MM.1S (cell line): Measurements from ENCODE around the gene ASIC2.

Source experiments
- DNase-seq: peaks from one replicate; pipeline ENCODE4 v3.0.0-alpha.2; 2015
- H2AFZ ChIP-seq: fragments of 300-600 bp; sonication (generic); 2 replicates; pipeline ENCODE4 v1.6.0; 2016; ENCODE audit warnings: antibody characterized with exemption, low read length
- H3F3A ChIP-seq: fragments of 300-600 bp; sonication (generic); 2 replicates; pipeline ENCODE4 v1.6.1; 2016; ENCODE audit warnings: mild to moderate bottlenecking, antibody characterized with exemption, low read length, moderate library complexity, mixed read lengths; ENCODE audit not compliant: insufficient read depth
- H3K27ac ChIP-seq: fragments of 300-600 bp; sonication (generic); 2 replicates; pipeline ENCODE4 v1.5.1; 2016; ENCODE audit warnings: mild to moderate bottlenecking, low read length
- H3K27me3 ChIP-seq: fragments of 300-600 bp; sonication (generic); replicated peaks from 2 replicates; pipeline ENCODE4 v1.6.0; 2016; ENCODE audit warnings: low read length; ENCODE audit not compliant: insufficient read depth
- H3K36me3 ChIP-seq: fragments of 300-600 bp; sonication (generic); replicated peaks from 2 replicates; pipeline ENCODE4 v1.6.1; 2016; ENCODE audit warnings: mild to moderate bottlenecking, low read length, mixed read lengths; ENCODE audit not compliant: insufficient read depth
- H3K4me1 ChIP-seq: fragments of 300-600 bp; sonication (generic); 2 replicates; pipeline ENCODE4 v1.6.1; 2016; ENCODE audit warnings: low read length, mixed read lengths
- H3K4me2 ChIP-seq: fragments of 300-600 bp; sonication (generic); 2 replicates; pipeline ENCODE4 v1.6.0; 2016; ENCODE audit warnings: low read depth, low read length
- H3K4me3 ChIP-seq: fragments of 300-600 bp; sonication (generic); 2 replicates; pipeline ENCODE4 v1.5.1; 2016; ENCODE audit warnings: low read length, mixed read lengths
- H3K79me2 ChIP-seq: fragments of 300-600 bp; sonication (generic); 2 replicates; pipeline ENCODE4 v1.6.1; 2016; ENCODE audit warnings: mixed run types, low read length, mixed read lengths
- H3K9ac ChIP-seq: fragments of 300-600 bp; sonication (generic); 2 replicates; pipeline ENCODE4 v1.6.1; 2016; ENCODE audit warnings: low read length, mixed read lengths
- H3K9me2 ChIP-seq: fragments of 300-600 bp; sonication (generic); replicated peaks from 2 replicates; pipeline ENCODE4 v1.6.1; 2016; ENCODE audit warnings: mild to moderate bottlenecking, low read length, mixed read lengths; ENCODE audit not compliant: insufficient read depth
- H3K9me3 ChIP-seq: fragments of 300-600 bp; sonication (generic); replicated peaks from 2 replicates; pipeline ENCODE4 v1.6.1; 2016; ENCODE audit warnings: mild to moderate bottlenecking, low read length, mixed read lengths; ENCODE audit not compliant: insufficient read depth
- H4K20me1 ChIP-seq: fragments of 300-600 bp; sonication (generic); 2 replicates; pipeline ENCODE4 v1.6.1; 2016; ENCODE audit warnings: mild to moderate bottlenecking, low read length, moderate library complexity, mixed read lengths; ENCODE audit not compliant: insufficient read depth
- EZH2 ChIP-seq: fragments of 300-600 bp; sonication (generic); optimal IDR thresholded peaks from 2 replicates; pipeline ENCODE3; 2017; ENCODE audit warnings: low read depth, mild to moderate bottlenecking, antibody characterized with exemption, low read length, mixed read lengths
- EZH2phosphoT487 ChIP-seq: fragments of 300-600 bp; sonication (generic); IDR thresholded peaks from 2 replicates; pipeline ENCODE4 v1.6.1; 2018; ENCODE audit warnings: antibody characterized with exemption, low read length
- TF ChIP-seq, protein P1 (sequence below): fragments of 300-600 bp; sonication (generic); IDR thresholded peaks from 2 replicates; pipeline ENCODE4 v1.5.1; 2016; ENCODE audit warnings: antibody characterized with exemption, low read length, mixed read lengths

Gene ASIC2

DNA sequence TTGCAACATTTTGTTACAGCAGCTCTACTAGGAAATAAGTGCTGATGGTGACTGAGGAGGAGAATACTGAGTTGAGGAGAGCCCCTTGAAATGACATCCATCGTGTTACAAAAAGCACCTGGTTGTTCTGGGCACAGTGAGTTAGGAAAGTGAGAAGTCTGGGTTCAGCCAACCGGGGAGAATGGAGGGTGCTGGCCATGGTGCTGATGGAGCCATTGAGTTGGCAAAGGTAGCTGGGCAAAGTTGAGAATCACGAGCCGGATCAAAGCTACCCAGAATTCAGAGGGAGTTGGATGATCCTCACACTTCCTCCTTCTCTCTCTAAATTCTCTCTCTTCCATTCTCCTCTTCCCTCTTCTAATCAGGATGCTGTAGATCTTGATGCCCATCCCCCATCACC is 35.0 kb upstream of the ASIC2 start:
- Histone ChIP-seq H3F3A (no peaks in the 10 kb centered on the region), H3K9me3 (no peaks in the 10 kb centered on the region), H3K9ac (no peak overlapping the region), H3K36me3 (no peaks in the 10 kb centered on the region), H4K20me1 (no peaks in the 10 kb centered on the region), H3K27ac (no peak overlapping the region), H2AFZ (no peak overlapping the region), H3K79me2 (no peaks in the 10 kb centered on the region), H3K4me2 (no peak overlapping the region), H3K4me1 (no peaks in the 10 kb centered on the region), H3K4me3 (no peak overlapping the region), H3K27me3 (no peaks in the 10 kb centered on the region), H3K9me2 (no peaks in the 10 kb centered on the region)
- DNase-seq: no peak
- TF ChIP-seq EZH2: no peak
- TF ChIP-seq, protein P1, sequence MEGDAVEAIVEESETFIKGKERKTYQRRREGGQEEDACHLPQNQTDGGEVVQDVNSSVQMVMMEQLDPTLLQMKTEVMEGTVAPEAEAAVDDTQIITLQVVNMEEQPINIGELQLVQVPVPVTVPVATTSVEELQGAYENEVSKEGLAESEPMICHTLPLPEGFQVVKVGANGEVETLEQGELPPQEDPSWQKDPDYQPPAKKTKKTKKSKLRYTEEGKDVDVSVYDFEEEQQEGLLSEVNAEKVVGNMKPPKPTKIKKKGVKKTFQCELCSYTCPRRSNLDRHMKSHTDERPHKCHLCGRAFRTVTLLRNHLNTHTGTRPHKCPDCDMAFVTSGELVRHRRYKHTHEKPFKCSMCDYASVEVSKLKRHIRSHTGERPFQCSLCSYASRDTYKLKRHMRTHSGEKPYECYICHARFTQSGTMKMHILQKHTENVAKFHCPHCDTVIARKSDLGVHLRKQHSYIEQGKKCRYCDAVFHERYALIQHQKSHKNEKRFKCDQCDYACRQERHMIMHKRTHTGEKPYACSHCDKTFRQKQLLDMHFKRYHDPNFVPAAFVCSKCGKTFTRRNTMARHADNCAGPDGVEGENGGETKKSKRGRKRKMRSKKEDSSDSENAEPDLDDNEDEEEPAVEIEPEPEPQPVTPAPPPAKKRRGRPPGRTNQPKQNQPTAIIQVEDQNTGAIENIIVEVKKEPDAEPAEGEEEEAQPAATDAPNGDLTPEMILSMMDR: no peak
- TF ChIP-seq EZH2phosphoT487: no peak

DNA sequence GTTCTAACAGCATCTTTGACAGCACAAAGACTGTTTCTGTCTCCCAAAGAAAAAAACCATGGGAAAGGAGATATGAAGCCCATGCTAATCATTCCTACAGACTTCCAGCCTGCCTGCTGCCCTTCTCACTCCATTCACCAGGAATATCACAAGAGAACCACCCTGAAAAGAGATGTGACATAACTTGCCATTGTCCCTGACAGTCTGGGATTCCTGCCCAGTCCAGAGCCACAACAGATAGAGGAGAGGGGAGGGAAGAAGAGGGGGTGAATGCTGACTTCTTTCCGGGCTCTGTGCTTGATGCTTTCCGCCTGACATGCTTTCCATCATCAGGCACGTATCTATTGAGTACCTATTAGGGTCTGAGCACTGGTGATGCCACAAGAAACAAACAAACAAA is 31.6 kb upstream of the ASIC2 start:
- no peak for TF ChIP-seq EZH2phosphoT487
- TF ChIP-seq, protein P1: no peak
- no peak for TF ChIP-seq EZH2
- Histone ChIP-seq H3K9ac (no peak overlapping the region), H3F3A (no peaks in the 10 kb centered on the region), H3K79me2 (no peaks in the 10 kb centered on the region), H3K36me3 (no peaks in the 10 kb centered on the region), H3K9me3 (no peaks in the 10 kb centered on the region), H4K20me1 (no peaks in the 10 kb centered on the region), H3K27ac (no peak overlapping the region), H2AFZ (no peak overlapping the region), H3K4me3 (no peak overlapping the region), H3K4me1 (no peaks in the 10 kb centered on the region), H3K9me2 (no peaks in the 10 kb centered on the region), H3K4me2 (no peak overlapping the region), H3K27me3 (no peaks in the 10 kb centered on the region)
- DNase-seq: no peak

DNA sequence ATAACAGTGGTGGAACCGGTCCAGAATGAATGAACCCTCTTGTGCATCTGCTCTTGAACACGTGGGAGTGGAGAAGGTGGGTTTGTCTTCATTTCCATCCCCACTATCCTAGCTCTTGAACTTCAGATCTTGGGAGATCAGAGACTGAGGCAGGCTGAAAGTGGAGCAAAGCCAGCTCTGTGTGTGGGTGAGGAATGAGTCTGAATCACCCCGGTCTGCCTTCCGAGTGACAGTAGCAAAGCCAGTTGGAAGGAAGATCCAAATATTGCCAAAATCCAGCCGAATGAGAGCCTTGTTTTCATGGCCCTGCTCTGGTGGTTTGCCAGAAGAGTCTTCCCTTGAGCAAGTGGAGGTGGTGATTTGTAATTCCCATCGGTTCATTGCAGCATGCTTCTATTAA is 29.0 kb upstream of the ASIC2 start:
- H3K4me1 ChIP-seq: no peaks in the 10 kb centered on the region
- no peak overlapping the region for H3K9ac ChIP-seq
- TF ChIP-seq EZH2phosphoT487: no peak
- no peak for TF ChIP-seq EZH2
- TF ChIP-seq, protein P1: no peak
- no peaks in the 10 kb centered on the region for H3K27me3 ChIP-seq
- no peaks in the 10 kb centered on the region for H3K9me2 ChIP-seq
- no peaks in the 10 kb centered on the region for H3F3A ChIP-seq
- no peaks in the 10 kb centered on the region for H3K9me3 ChIP-seq
- H3K27ac ChIP-seq: no peak overlapping the region
- no peaks in the 10 kb centered on the region for H4K20me1 ChIP-seq
- H3K4me3 ChIP-seq: no peak overlapping the region
- H2AFZ ChIP-seq: no peak overlapping the region
- no peaks in the 10 kb centered on the region for H3K79me2 ChIP-seq
- H3K36me3 ChIP-seq: no peaks in the 10 kb centered on the region
- no peak for DNase-seq
- H3K4me2 ChIP-seq: no peak overlapping the region
